Sigmoid colon (tissue), 7 donors: ENCODE measurements around the gene MARK3. TPM values are rescaled to one million over a fixed set of nuclear protein-coding genes. Genes with fewer than 3 reads are reported as not detected.
"Not testable (repeated sequence)": the region's sequence is repeated elsewhere in the genome, so short reads cannot be mapped to it uniquely, and the experiment has no call there.

Experiments used
- DNase-seq: peaks from one replicate; pipeline ENCODE4 v3.0.0-alpha.2; 2019
- H3K27ac ChIP-seq, 4 donors: fragments of 200-600 bp; sonication (generic); one replicate each; pipeline ENCODE4 v1.5.1; 2016 to 2019; ENCODE audit warnings: mild to moderate bottlenecking in 1 of 4
- H3K27me3 ChIP-seq, 3 donors: fragments of 200-600 bp; sonication (generic); one replicate each; pipeline ENCODE4 v1.5.1; 2019; ENCODE audit warnings: mild to moderate bottlenecking in 1 of 3
- H3K36me3 ChIP-seq, 4 donors: fragments of 200-600 bp; sonication (generic); one replicate each; pipeline ENCODE4 v1.5.1; 2016 to 2019
- H3K4me1 ChIP-seq, 4 donors: fragments of 200-600 bp; sonication (generic); one replicate each; pipeline ENCODE4 v1.5.1; 2017 to 2019
- H3K4me3 ChIP-seq, 4 donors: fragments of 200-600 bp; sonication (generic); one replicate each; pipeline ENCODE4 v1.5.1; 2017 to 2019; ENCODE audit warnings: mild to moderate bottlenecking in 2 of 4, moderate library complexity in 1 of 4
- H3K9me3 ChIP-seq, 4 donors: fragments of 200-600 bp in 3 of 4; sonication (generic) in 3 of 4; one replicate each; pipeline versions ENCODE4 v1.5.1 to v1.6.1; 2013 to 2019
- EP300 ChIP-seq, 4 donors: sonication (generic); formaldehyde crosslinking; IDR thresholded peaks; one replicate each; pipeline ENCODE4 v1.6.1; 2017; ENCODE audit warnings: antibody characterized with exemption in 4 of 4
- POLR2A ChIP-seq, 2 donors: fragments of 450-650 bp; IDR thresholded peaks; one replicate each; pipeline ENCODE4 v1.6.1; 2016; ENCODE audit warnings: antibody characterized with exemption in 2 of 2, mild to moderate bottlenecking in 2 of 2, moderate library complexity in 2 of 2
- POLR2AphosphoS5 ChIP-seq, 4 donors: sonication (generic); formaldehyde crosslinking; IDR thresholded peaks; one replicate each; pipeline ENCODE4 v1.6.1; 2017; ENCODE audit warnings: antibody characterized with exemption in 4 of 4
- WGBS, 2 donors: extraction: QIAGEN DNeasy Blood & Tissue Kit; methylation state at CpG; one replicate each; pipeline ENCODE4 v1.1.7; 2013; 5-methylcytosine and 5-hydroxymethylcytosine counted together
- intact Hi-C: fragments of 100-400 bp; cut with DNase I; formaldehyde crosslinking; loops from one replicate; pipeline ENCODE4 v1.15.1; 2023
- polyA plus RNA-seq, 3 donors: library from polyadenylated mRNA; stranded (reverse); fragments of 200-250 nt; gene quantifications; one replicate each; pipeline ENCODE4 v1.2.3, GENCODE V29; 2013
- total RNA-seq, 4 donors: library from RNA; depleted of rRNA; stranded (reverse); fragments of >200 nt; gene quantifications; one replicate each; pipeline ENCODE4 v1.1.0, GENCODE V29; 2016
- TF ChIP-seq, protein P1 (sequence below), 4 experiments: fragments of 450-650 bp in 3 of 4; fragments of 200-600 bp in 1 of 4; IDR thresholded peaks; one replicate each; pipeline ENCODE4 v1.5.1; 2016 to 2019; ENCODE audit warnings: antibody characterized with exemption in 4 of 4, mild to moderate bottlenecking in 3 of 4, moderate library complexity in 2 of 4
- donor health status: healthy with polysubstance abuse.
- donor health status: Bipolar disorder and iron deficiency.
- donor health status: healthy.

MARK3 gene
- total and polyA plus RNA-seq, 7 donors: 21.6 to 104 (median 66.7) TPM

GRCh38 chr14:103507751-103508150 is 122.5 kb downstream of the MARK3 start:
- Histone ChIP-seq H3K9me3 (no peaks in the 10 kb centered on the region), H3K27ac (no peak overlapping the region), H3K4me3 (no peak overlapping the region), H3K27me3 (no peaks in the 10 kb centered on the region), H3K36me3 (peaks cover 6 to 72% (median 28%) of the 10 kb centered on the region in 4 donors), H3K4me1 (peaks cover 0 to 6% (median 6%) of the 10 kb centered on the region in 4 donors)
- intact Hi-C loops: no loop called here
- peak; percentile 15 for DNase-seq
- 77 to 90% methylated on average over 3 of the region's 3 CpGs for WGBS, 2 donors
- TF ChIP-seq EP300 (IDR thresholded peaks at IDR 0.05) (no peak), POLR2A (IDR thresholded peaks at IDR 0.05) (no peak)
- TF ChIP-seq, protein P1, sequence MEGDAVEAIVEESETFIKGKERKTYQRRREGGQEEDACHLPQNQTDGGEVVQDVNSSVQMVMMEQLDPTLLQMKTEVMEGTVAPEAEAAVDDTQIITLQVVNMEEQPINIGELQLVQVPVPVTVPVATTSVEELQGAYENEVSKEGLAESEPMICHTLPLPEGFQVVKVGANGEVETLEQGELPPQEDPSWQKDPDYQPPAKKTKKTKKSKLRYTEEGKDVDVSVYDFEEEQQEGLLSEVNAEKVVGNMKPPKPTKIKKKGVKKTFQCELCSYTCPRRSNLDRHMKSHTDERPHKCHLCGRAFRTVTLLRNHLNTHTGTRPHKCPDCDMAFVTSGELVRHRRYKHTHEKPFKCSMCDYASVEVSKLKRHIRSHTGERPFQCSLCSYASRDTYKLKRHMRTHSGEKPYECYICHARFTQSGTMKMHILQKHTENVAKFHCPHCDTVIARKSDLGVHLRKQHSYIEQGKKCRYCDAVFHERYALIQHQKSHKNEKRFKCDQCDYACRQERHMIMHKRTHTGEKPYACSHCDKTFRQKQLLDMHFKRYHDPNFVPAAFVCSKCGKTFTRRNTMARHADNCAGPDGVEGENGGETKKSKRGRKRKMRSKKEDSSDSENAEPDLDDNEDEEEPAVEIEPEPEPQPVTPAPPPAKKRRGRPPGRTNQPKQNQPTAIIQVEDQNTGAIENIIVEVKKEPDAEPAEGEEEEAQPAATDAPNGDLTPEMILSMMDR (IDR thresholded peaks at IDR 0.05): no peak

- Histone ChIP-seq H3K4me1 (peaks cover 0 to 16% (median 16%) of the 10 kb centered on the region in 4 donors), H3K36me3 (peaks cover 5 to 62% (median 19%) of the 10 kb centered on the region in 4 donors), H3K9me3 (no peaks in the 10 kb centered on the region), H3K4me3 (no peak overlapping the region), H3K27me3 (no peaks in the 10 kb centered on the region), H3K27ac (no peak overlapping the region)
- intact Hi-C loops: no loop called here
- TF ChIP-seq, protein P1 (IDR thresholded peaks at IDR 0.05): no peak
- DNase-seq: peak; percentile 39
- WGBS, 2 donors: 87% methylated on average over 16 of the region's 16 CpGs
Measured at GRCh38 chr14:103508521-103509329, 123.5 kb downstream of the MARK3 start.

DNA sequence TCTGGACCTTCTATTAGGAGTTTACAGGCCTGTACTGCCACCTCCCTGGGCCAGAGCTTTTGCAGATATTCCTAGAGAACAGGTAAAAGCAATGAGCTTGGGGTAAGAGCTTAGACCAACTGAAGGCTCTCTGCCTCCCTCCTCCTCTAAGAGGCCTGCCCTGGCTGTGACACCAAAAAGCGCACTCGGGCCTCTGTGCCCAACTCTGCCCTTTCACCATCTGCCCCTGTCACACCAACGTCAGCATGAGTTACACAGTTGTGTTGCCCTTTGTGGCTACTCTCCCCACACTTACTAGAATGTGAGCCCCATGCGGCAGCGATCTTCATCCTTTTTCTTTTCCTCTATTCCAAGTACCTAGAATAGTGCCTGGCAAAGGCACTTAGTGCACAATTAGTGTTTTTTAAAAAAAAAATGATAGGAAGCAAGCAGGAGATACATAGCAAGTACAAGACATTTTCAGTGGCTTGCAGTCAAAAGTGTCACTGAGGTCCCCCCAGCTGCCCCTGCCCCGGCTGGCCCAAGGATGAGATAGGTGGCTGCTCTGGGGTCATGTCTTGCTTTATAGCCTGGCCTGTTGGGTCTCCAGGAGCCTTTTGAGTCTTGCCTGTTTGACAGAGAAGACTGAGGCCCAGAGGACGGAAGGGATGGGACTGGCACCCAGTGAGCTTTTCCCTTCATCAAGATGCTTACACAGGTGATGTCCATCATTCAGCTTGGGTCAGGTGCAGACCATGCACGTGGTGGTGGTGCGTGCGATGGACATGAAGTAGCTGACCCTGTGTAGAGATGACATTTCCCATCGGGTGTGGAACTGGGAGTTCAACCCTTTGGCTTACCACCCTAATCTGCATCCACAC is 124.9 kb downstream of the MARK3 start:
- Histone ChIP-seq H3K27ac (no peak overlapping the region), H3K4me1 (peaks cover 0 to 21% (median 19%) of the 10 kb centered on the region in 4 donors), H3K4me3 (no peak overlapping the region), H3K36me3 (peaks cover 0 to 48% (median 7%) of the 10 kb centered on the region in 4 donors), H3K27me3 (no peaks in the 10 kb centered on the region), H3K9me3 (no peaks in the 10 kb centered on the region)
- DNase-seq: peak; percentile 45
- WGBS, 2 donors: 90 to 93% methylated on average over 11 of the region's 11 CpGs
- intact Hi-C loops: no loop called here
- TF ChIP-seq POLR2AphosphoS5 (IDR thresholded peaks at IDR 0.05): no peak
- TF ChIP-seq POLR2A (IDR thresholded peaks at IDR 0.05): no peak
- TF ChIP-seq, protein P1 (IDR thresholded peaks at IDR 0.05): no peak
- TF ChIP-seq EP300 (IDR thresholded peaks at IDR 0.05): no peak

DNA sequence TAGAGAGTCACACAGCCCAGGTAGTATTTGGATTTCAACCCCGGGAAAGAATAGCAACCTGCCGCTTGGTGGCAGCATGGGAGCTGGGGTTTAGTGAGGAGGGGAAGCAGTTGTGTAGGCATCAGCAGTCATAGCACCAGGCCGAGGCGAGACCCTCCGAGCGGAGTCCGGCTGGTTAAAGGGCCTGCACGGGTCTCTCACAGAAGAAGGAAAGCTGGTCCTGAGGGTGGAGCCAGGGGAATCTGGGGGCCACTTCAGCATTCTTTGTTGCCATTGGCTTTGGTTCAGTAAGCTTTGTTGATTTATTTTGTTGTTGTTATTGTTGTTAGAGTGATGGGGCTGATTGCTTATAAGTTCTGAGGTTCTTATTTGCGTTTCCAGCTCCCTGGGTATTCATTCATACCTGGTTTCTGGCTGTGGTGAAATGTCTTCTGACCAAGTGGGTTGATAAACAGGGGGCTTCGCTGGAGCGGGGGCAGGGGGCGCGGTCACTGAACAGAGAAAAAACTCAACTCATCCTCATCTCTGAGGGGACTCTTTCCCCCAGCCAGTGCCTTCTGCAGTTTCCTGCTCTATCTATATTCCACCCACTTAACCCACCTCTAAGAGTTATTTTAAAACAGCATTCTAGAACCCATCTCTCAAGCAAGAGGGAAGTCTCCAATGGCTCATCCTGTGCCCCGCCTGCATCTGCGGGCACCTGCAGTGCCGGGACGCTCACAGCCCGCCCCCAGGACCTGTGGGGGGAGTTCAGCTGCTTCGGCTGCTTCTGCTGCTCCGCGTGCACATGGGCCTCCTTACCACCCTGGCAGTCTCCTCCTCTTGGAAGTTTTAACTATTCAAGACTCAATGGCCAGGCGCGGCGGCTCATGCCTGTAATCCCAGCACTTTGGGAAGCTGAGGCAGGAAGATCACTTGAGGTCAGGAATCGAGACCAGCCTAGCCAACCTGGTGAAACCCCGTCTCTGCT is 125.8 kb downstream of the MARK3 start:
- TF ChIP-seq, protein P1 (IDR thresholded peaks at IDR 0.05): no peak
- TF ChIP-seq EP300 (IDR thresholded peaks at IDR 0.05): no peak
- no peak for TF ChIP-seq POLR2A (IDR thresholded peaks at IDR 0.05)
- no peak for TF ChIP-seq POLR2AphosphoS5 (IDR thresholded peaks at IDR 0.05)
- peaks cover 0 to 21% (median 19%) of the 10 kb centered on the region in 4 donors for H3K4me1 ChIP-seq
- 93 to 95% methylated on average over 26 of the region's 26 CpGs for WGBS, 2 donors
- H3K9me3 ChIP-seq: no peaks in the 10 kb centered on the region
- H3K27me3 ChIP-seq: no peaks in the 10 kb centered on the region
- peaks cover 0 to 39% (median 4%) of the 10 kb centered on the region in 4 donors for H3K36me3 ChIP-seq
- no peak overlapping the region for H3K4me3 ChIP-seq
- intact Hi-C loops: no loop called here
- DNase-seq: peak; percentile 50
- H3K27ac ChIP-seq: no peak overlapping the region

GRCh38 chr14:103512180-103512579 is 127.0 kb downstream of the MARK3 start:
- H3K27ac ChIP-seq: peak overlapping the region; percentile 84 to 86 (median 84)

More at GRCh38 chr14:103512180-103512579, 127.0 kb downstream of the MARK3 start:
- intact Hi-C loops, H3K9me3 ChIP-seq, H3K27me3 ChIP-seq, H3K4me3 ChIP-seq: not testable (repeated sequence)
- 94 to 97% methylated on average over 8 of the region's 8 CpGs for WGBS, 2 donors
- H3K36me3 ChIP-seq: peaks cover 0 to 35% (median 3%) of the 10 kb centered on the region in 4 donors
- peaks cover 0 to 21% (median 19%) of the 10 kb centered on the region in 4 donors for H3K4me1 ChIP-seq
- DNase-seq: peak; percentile 54
